Right hindlimb (tissue), 1 donor: ENCODE results near the gene GTPBP6.

Experiments used
- DNase-seq: peaks from one replicate; pipeline ENCODE4 v3.0.0-alpha.2; 2018

GTPBP6 gene, protein sequence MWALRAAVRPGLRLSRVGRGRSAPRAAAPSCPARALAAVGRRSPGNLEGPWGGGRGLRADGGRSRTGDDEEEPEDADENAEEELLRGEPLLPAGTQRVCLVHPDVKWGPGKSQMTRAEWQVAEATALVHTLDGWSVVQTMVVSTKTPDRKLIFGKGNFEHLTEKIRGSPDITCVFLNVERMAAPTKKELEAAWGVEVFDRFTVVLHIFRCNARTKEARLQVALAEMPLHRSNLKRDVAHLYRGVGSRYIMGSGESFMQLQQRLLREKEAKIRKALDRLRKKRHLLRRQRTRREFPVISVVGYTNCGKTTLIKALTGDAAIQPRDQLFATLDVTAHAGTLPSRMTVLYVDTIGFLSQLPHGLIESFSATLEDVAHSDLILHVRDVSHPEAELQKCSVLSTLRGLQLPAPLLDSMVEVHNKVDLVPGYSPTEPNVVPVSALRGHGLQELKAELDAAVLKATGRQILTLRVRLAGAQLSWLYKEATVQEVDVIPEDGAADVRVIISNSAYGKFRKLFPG

DNA sequence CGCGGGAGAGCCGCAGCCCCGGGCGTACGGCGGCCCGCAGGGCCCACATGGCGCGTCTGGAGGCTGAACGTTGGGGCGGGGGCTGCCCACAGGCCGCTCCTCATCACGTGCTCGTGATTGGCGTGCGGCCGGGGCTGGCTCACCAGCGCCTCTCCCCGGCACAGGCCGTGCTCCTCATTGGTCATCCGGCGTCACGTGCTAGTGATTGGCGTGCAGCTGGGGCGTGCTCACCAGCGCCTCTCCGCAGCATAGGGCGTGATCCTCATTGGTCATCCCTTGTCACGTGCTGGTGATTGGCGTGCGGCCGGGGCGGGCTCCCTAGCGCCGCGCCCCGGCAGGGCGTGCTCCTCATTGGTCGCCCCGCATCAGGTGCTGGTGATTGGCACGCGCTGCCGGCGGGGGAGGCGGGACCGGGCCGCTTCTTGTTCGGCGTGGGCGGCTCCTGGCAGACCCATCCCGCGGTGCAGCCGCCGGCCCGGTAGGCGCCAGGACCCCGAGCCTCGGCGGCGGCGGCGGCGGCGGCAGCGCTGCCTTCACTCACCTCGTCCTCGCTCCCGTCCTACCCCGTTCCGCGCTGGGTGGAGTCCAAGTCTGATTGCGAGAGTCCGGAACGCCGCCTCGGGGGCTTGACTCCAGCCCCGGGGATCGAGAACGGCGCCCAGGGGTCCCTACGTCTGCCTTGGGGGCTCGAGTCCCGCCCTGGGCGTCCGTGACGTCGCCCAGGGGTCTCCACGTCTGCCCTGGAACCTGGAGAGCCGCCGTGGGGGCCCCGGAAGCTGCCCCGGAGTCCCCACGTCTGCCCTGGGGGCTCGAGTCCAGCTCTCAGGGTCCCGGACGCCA, at the start of gene GTPBP6:
Gene GTPBP6, minus strand, starts transcription at position 58 of the 840 bp plus-strand sequence. Its CDS starts 9 bp downstream, at position 49.
- peak; percentile 100 for DNase-seq

DNA sequence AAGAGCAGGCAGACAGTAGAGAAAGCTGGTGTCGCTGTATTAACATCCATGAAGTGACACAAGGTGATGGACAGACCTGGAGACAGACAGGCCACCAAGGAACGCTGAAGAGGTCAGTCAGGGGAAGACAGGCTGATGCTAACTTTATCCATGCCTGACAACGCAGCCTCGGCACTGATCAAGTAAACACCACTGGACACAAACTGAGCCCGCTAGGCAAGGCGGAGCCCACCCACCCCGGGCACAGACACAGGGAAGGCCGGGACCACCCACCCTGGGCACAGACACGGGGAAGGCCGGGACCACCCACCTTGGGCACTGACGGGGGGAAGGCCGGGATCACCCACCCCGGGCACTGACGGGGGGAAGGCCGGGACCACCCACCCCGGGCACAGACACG, 49.3 kb upstream of the GTPBP6 start:
- no peak for DNase-seq

DNA sequence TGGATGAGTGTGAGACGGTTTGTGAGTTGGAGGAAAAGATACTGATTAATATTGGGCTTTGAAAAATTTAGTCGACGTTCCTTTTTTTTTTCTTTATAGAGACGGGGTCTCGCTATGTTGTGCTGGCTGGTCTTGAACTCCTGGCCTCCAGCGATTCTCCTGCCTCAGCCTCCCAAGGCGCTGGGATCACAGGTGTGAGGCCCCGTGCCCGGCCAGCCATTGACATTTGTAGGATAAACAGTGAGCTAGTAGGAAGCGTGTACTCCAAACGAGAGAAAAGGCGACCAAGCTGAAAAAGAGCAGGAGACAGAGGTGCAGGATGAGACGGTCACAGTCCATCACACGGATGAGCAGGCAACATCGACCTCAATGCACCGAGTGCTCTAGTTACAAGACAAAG, 48.8 kb upstream of the GTPBP6 start:
- DNase-seq, result no peak

DNA sequence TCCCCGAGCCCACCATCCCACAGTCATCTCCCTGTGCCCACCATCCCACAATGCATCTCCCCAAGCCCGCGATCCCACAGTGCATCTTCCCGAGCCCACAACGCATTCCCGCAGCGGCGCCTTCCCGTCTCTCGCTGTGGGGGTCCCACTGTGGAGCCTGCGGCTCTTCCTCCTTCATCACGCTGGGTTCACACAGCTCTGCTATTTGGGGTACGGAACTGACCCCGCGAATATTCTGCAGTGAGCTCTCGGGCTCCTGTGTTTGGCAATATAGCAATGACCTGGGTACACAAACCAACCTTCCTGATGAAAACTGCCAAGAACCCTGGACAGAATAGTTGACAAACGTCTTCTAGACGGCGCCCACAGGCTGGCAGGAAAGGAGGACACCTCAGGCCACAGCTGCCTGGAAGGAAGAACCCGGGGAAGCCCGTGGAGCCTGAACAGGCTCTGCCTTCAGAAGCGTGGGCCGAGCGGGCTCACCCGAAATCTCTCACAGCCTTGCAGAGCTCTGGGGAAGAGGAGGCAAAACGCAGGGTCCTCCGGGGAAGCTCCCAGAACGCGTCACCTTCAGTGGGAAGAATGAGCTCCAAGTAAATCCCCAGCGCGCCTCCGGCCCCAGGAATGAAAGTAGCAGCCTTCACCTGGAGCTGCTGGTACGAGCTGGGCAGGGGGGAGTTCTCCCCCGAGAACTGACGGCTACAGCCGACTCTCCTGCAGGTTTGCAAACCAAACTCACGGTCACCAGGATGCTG, 45.2 kb upstream of the GTPBP6 start:
- DNase-seq, result no peak

DNA sequence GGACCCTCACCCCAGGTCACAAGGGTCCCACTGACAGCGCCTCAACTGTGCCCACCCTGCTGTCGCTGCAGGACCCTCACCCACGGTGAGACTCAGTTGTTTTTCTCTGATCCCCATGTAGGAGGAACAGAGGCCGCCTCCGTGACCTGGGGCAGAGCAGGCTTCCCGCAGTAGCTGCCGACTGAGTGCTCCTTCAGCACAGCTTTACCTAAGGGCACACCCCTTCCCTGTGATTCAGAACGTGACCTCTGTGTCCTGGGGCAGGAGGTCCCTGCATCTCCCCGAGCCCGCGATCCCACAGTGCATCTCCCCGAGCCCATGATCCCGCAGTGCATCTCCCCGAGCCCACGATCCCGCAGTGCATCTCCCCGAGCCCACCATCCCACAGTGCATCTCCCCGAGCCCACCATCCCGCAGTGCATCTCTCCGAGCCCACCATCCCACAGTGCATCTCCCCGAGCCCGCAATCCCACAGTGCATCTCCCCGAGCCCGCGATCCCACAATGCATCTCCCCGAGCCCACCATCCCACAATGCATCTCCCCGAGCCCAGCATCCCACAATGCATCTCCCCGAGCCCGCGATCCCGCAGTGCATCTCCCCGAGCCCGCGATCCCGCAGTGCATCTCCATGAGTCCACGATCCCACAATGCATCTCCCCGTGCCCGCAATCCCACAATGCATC, 44.5 kb upstream of the GTPBP6 start:
- no peak for DNase-seq

DNA sequence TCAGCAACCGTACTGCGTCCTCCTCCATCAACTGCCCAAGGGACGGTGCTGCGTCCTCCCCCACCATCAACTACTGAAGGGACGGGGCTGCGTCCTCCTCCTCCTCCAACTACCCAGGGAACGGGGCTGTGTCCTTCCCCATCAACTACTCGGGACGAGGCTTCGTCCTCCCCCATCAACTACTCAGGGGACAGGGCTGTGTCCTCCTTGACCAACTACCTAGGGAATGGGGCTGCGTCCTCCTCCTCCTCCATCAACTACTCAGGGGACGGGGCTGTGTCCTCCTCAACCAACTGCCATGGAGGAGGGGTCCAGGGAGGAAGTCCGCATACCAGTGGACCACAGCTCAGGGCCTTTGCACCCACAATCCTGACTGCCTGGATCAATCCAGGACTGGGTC, 43.8 kb upstream of the GTPBP6 start:
- no peak for DNase-seq

DNA sequence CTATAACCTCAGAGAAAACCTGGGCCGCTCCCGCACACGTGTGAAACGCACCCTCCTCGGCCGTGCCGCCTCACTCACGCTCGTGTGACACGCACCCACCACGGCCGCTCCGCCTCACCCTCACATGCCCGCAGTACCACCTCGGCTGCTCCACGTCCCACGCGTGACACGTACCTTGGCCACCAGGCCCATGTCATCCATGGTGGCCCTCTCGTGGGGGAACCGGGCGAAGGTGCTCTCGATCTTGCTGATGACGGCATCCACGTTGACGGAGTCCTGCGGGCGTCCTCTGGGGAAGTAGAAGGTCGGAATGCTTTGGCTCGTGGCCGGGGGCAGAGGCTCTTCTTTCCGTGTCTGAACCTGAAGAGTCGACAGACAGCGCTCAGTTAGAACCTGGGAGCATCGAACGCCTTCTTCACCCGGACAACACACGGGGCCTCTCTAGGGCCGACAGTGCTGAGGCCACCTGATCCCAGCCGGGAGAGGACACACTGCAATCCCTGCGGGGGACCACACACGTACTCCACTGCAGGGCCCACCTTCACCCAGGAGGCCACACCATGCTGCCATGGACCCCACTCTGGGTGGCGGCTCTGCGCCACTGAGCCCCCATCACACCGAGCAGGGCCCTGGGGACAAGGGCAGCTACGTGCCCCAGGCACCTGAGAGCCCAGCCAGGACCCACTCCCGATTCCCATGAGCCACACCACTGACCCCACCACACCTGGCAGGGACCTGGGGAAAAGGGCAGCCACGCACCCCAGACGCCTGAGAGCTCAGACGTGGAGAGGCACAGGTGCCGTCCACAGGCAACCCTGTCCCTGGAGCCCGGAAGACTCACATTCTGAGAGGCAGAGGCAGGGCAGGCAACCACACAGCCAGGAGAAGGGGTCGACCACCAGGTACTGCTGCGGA, 42.9 kb upstream of the GTPBP6 start:
- DNase-seq, result no peak

DNA sequence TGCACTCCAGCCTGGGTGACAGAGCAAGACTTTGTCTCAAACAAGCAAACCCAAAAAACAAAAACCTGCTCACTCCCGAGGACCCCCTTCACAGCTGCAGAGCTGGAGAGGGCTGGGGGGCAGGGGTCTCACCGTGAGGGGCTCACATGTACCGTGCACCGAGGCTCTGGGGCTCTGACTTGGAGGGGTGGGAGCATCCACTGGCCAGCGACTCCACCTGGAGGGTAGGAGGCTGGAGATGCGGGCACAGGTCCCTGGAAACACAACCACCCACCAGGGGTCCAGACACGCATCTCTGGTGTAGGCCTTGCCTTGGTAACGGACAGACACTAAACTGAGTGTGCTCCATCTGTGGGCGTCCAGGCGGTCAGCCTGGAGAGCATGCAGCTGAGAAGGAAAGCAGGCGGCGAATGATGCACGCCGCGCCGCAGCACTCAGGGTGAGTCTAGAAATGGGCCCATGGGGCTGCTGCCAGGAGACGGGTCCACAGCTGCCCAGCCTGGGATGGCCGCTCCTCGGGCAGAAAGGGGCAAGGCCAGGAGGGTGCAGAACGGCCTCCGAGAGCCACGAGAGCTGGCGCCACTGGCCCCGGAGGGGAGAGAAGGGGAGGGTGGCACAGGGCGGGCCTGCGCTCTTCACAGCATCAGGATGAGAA, 42.0 kb upstream of the GTPBP6 start:
- DNase-seq, result no peak

DNA sequence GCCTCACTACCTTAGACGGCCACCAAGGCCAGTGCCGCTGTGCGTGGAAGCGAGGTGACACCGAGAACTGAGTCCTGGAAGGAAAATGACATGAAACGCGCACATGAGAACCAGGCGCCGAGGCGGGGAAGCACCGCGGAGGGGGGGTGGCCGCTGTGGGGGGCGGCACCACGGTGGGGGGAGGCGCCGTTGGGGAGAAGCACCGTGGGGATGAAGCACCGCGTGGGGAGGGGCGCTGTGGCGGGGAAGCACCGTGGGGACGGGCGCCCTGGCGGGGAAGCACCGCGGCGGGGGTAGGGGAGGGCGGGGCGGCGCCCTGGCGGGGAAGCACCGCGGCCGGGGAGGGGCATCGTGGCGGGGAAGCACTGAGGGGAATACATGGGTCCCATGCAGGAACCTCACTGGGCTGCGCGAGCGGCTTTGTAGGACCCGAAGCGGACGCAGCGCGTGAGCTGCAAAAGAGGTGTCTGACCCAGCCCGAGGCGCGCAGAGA, 40.1 kb upstream of the GTPBP6 start:
- DNase-seq, result no peak

DNA sequence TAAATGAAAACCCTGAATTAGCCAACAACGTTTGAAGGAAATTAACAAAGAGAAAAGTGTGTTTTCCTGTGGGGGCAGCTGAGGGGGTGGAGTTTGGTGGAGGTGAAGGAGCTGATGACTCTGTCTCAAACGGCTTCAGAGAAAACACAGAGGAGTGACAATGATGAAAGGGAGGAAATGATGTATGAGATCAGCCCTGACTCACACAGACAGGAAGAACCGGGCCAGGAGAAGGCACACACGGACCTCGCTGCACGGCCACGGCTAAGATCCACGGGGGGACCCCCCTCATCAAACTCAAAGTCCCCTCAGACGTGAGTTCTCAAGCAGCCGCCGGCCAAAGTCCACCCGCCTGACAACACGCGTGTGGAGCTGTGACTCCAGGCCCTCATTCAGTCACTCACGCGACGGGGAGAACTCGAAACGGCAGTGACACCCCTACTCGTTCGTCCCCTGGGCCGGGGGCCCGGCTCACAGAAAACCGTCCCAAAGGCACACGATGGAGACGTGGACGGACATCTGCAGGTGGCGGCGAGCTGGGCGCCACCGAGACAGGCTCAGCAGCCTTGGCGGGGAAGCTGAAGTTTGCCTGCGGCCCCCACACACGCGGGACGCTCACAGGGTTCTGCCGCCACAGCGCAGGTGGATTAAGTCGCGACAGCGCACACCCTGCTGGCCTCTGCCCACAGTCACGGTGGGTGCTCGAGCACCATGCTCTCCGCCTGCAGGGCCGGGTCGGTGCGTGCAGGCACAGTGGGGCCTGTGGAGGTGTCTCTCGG, 39.3 kb upstream of the GTPBP6 start:
- no peak for DNase-seq

DNA sequence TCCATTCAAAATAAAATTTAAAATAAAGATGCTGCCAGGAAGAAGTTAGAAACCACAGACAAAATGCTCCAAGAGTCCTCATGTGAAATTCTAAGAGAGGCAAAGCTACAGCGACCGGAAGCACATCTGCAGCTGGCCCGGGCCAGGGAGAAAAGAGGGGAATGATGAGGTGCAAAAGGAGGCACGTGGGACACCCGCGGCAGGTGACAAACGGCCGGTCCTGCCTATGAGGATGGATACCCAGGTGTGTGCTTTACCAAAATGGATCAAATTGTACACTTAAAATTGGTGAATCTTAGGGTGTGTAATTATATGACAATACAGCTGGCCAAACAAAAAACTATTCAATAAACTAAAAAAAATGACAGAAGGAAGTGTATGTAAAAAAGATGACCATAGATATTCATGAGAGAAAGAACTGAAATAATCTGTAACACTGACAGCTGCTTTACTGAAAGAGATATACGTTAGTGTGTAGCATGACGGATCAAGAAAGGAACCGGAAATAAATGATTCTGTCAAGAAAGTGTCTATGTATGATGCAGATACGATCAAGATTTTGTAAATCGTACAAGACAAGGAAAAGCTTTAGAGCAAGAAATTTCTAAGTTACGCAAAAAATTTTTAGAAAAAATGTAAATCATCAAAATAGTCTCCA, 38.6 kb upstream of the GTPBP6 start:
- DNase-seq, result no peak

DNA sequence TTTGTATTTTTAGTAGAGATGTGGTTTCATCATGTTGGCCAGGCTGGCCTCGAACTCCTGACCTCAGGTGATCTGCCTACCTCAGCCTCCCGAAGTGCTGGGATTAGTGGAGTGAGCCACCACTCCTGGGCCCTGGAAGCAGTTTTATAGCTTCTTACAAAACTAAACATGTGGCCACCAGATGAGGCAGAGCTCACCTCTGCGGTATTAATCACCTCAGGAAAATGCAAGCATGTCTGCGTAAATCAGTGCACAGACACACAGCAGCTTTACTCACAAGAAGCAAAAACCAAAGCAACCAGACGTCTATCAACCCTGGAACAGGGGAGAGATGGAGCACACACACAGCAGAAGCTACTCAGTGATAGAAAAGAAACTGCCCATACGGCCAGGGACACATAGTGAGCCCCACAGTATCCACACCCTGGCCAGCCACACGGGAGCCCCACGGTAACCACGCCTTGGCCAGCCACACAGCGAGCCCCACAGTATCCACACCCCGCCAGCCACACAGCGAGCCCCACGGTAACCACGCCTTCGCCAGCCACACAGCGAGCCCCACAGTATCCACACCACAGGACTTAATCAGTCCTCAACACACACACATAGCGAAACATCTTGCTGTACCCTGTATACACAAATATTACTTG, 37.9 kb upstream of the GTPBP6 start:
- DNase-seq, result no peak

DNA sequence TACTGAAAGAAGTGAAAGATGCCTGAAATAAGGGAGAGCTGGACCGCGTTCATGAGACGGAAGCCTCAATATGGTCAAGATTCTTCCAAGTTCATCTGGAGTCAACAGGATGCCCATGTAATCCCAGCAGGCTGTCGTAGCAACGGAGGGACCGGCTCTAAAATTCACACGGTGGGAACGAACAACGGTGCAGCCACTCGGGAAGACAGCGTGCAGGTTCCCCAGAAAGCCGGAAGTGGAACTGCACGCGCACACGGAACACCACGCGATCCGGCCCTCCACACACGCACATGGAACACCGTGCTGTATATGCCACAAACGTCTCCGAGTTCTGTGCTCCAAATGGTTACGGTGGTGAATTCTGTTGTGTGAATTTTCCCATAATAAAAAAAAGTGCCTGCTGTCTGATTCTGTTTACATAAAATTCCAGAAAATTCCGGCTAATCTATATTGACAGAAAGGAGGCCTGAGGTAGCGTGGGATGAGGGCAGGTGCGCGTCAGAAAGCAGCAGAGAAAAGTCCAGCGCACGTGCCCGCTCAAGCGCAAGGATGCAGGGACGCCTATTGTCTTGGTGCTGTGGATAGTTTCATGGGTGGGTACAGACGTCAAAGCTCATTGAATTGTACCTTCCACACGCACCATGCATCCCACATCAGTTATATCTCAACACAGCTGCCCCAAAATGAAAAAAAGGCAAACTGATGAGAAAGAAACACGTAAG, 36.9 kb upstream of the GTPBP6 start:
- no peak for DNase-seq

DNA sequence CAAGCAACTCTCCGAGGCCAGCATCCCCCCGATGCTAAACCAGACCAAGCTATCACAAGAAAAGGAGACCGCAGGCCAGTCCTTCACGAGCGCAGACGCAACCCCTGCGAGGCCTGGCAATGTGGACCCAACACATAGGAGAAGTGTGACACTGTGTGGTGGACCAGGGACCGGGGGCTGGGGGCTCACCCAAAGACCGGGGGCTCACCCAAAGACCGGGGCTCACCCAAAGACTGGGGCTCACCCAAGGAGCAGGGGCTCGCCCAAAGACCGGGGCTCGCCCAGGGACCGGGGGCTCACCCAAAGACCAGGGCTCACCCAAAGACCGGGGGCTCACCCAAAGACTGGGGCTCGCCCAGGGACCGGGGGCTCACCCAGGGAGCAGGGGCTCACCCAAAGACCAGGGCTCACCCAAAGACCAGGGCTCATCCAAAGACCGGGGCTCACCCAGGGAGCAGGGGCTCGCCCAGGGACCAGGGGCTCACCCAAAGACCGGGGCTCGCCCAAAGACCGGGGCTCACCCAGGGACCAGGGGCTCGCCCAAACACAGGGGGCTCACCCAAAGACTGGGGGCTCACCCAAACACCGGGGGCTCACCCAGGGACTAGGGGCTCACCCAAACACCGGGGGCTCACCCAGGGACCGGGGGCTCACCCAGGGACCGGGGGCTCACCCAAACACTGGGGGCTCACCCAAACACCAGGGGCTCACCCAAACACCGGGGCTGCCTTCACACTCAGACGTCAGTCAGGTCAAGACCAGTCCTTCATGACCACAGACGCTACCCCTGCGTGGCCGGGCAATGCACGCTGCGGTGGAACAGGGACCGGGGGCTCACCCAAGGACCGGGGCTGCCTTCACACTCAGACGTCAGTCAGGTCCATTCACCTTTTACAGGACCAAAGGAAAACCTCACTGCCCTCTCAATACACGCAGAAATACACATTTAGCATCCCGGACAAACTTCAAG, 35.3 kb upstream of the GTPBP6 start:
- DNase-seq, result no peak

DNA sequence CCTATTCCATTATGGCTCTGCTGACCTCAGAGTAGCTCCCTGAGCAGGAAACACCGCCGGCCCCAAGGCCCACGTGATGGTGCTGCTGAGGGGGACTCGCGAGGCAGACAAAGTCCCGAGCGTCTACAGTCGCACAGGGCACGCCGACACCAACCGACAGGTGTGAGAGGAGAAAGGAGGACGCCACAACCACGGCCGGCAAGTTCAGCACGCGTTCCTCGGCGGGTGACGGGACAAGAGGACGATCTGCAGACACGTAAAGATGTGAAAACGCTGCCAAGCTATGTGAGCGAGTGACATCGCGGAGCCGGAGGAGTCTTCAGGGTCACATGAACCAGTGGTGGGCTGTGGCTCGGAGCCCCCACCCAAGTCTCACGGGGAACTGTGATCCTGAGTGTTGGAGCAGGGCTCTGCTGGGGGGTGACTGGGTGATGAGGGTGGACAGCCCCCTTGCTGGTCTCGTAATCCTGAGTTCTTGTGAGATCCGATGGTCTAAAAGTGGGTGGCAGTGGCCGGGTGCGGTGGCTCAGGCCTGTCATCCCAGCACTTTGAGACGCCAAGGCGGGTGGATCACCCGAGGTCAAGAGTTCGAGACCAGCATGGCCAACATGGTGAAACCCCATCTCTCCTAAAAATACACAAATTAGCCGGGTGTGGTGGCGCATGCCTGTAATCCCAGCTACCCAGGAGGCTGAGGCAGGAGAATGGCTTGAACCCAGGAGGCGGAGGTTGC, 34.2 kb upstream of the GTPBP6 start:
- DNase-seq, result no peak

DNA sequence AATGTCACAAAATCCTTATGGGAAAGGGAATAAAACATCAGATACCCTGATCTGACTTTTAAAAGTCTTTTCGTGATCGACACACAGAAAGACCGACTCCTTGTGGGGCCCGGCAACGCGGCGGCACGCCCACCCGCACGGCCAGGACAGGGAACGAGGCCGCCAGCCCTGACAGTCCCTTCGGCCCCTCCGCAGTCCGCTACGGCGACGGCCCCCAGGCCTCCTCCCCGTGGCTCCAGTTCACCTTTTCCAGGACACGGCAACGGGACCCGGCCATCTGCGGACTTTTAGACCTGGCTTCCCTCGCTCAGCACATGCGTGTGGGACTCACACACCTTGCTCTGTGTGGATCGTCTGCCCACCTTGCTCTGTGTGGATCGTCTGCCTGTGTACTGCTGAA, 33.6 kb upstream of the GTPBP6 start:
- no peak for DNase-seq
